ENCODE data around the gene SOCS1.

Gene SOCS1

GRCh38 chr16:11242658-11243057 lies 13.3 kb downstream of the SOCS1 start:
- DNase-seq, result no peak

- no peak for DNase-seq
Measured at GRCh38 chr16:11241480-11242204, 14.4 kb downstream of the SOCS1 start.

- no peak for DNase-seq
Measured at GRCh38 chr16:11240636-11241473, 15.1 kb downstream of the SOCS1 start.

GRCh38 chr16:11239644-11240632 lies 16.1 kb downstream of the SOCS1 start:
- no peak for DNase-seq

- no peak for DNase-seq
Measured at GRCh38 chr16:11238272-11239202, 17.5 kb downstream of the SOCS1 start.

- no peak for DNase-seq
Measured at GRCh38 chr16:11236461-11237254, 19.3 kb downstream of the SOCS1 start.

- no peak for DNase-seq
Measured at GRCh38 chr16:11235703-11235991, 20.4 kb downstream of the SOCS1 start.

GRCh38 chr16:11234884-11235702 lies 20.9 kb downstream of the SOCS1 start:
- no peak for DNase-seq

GRCh38 chr16:11233727-11234376 lies 22.2 kb downstream of the SOCS1 start:
- DNase-seq, result no peak

GRCh38 chr16:11232852-11233726 lies 22.9 kb downstream of the SOCS1 start:
- DNase-seq, result peak; percentile 28

GRCh38 chr16:11232302-11232851 lies 23.6 kb downstream of the SOCS1 start:
- DNase-seq, result no peak

- no peak for DNase-seq
Measured at GRCh38 chr16:11231367-11231970, 24.5 kb downstream of the SOCS1 start.

- no peak for DNase-seq
Measured at GRCh38 chr16:11229906-11230305, 26.1 kb downstream of the SOCS1 start.

GRCh38 chr16:11229432-11229831 lies 26.6 kb downstream of the SOCS1 start:
- DNase-seq, result no peak

GRCh38 chr16:11225677-11226549 lies 30.1 kb downstream of the SOCS1 start:
- DNase-seq, result no peak

GRCh38 chr16:11224894-11225676 lies 30.9 kb downstream of the SOCS1 start:
- no peak for DNase-seq
